ENCODE measurements around the gene ASAP2. TPM values are rescaled to one million over a fixed set of nuclear protein-coding genes. Genes with fewer than 3 reads are reported as not detected.

ASAP2 gene
- total RNA-seq, 4 donors from 2014 or later: 33.2 to 62.1 (median 54.5) TPM

DNA sequence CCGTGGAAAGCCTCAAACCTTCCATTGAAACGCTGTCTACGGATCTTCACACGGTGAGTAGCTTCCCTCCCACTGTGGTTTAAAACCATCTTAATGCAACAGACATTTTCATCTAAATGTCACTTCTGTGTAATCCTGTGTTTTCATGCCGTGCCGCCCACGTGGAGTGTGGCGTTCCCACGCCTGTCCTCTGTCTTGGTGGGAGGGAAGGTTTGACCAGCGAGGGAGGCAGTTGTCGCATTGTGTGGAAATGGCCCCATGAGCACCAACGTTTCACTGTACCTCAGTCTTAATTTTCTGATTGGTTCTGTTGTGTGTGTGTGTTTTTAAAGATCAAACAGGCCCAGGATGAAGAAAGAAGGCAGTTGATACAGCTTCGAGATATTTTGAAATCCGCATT lies 128.1 kb downstream of the ASAP2 start:
- Histone ChIP-seq H3K4me3 (no peak overlapping the region), H3K4me1 (peaks cover 24 to 69% (median 27%) of the 10 kb centered on the region in 4 donors), H3K36me3 (no peaks in the 10 kb centered on the region), H3K9me3 (no peaks in the 10 kb centered on the region), H3K27me3 (no peaks in the 10 kb centered on the region), H3K27ac (peak overlapping the region; percentile 82 to 87 (median 84))
- TF ChIP-seq EP300 (IDR thresholded peaks at IDR 0.05; ENCODE audit: low read depth) (no peak), POLR2AphosphoS5 (IDR thresholded peaks at IDR 0.05) (no peak), POLR2A (IDR thresholded peaks at IDR 0.05) (no peak), CTCF (IDR thresholded peaks at IDR 0.05) (no peak)
- intact Hi-C loops (cut with DNase I; ENCODE audit: low total_unique reads): loop anchor here (5.0 kb wide), 2 partner anchors 127 to 192 kb away; partner anchors contain the start of gene ASAP2
- DNase-seq: no peak
- 83 to 84% methylated on average over 6 to 14 of the region's 14 CpGs for WGBS, 2 donors (ENCODE audit: low coverage in 1 of 2)
- in situ Hi-C loops (cut with MboI; ENCODE audit: low pct_ligation_motif_present in 1 of 4, low pct_unique_long_range_greater_than_20kb in 1 of 4, low sequenced_read_pairs in 3 of 4): loop anchor here in 3 of 4 donors (25.0 kb wide), 3 partner anchors 122 to 172 kb away; partner anchors contain the start of gene ASAP2 (in 1 of the 3)

GRCh38 chr2:9335322-9335832 lies 128.8 kb downstream of the ASAP2 start:
- H3K27me3 ChIP-seq: no peaks in the 10 kb centered on the region
- DNase-seq: peak; percentile 88
- 38 to 43% methylated on average over 5 to 6 of the region's 6 CpGs for WGBS, 2 donors (ENCODE audit: low coverage in 1 of 2)
- no peaks in the 10 kb centered on the region for H3K9me3 ChIP-seq
- no peak overlapping the region for H3K4me3 ChIP-seq
- peaks cover 24 to 63% (median 27%) of the 10 kb centered on the region in 4 donors for H3K4me1 ChIP-seq
- TF ChIP-seq CTCF (IDR thresholded peaks at IDR 0.05) (no peak), POLR2AphosphoS5 (IDR thresholded peaks at IDR 0.05) (peak; percentile 22 to 77 (median 75))
- peak overlapping the region; percentile 82 to 87 (median 84) for H3K27ac ChIP-seq
- intact Hi-C loops (cut with DNase I; ENCODE audit: low total_unique reads): loop anchor here (5.0 kb wide), 1 partner anchor 193 kb away; no protein-coding TSS in a partner anchor
- no peaks in the 10 kb centered on the region for H3K36me3 ChIP-seq
- in situ Hi-C loops (cut with MboI; ENCODE audit: low pct_ligation_motif_present in 1 of 4, low pct_unique_long_range_greater_than_20kb in 1 of 4, low sequenced_read_pairs in 3 of 4): loop anchor here in 3 of 4 donors (25.0 kb wide), 3 partner anchors 123 to 173 kb away; partner anchors contain the start of gene ASAP2 (in 1 of the 3)

DNA sequence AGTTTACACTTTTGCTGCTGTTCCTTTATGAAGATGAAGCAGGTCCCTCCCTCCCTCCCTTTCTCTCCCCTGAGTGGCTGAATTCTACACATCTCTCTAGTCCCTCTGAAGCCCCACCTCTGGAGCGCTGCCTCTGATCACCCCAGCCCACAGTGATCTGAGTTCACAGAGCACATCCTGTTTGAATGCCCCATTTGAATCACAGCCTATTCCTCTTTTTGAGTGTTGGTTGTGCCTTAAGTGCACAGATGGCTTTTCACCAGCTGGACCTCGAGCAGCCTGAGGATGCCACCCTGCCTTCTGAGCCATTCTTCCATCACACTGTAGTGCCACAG lies 129.6 kb downstream of the ASAP2 start:
- WGBS, 2 donors (ENCODE audit: low coverage in 1 of 2): 47% methylated on average over 2 of the region's 2 CpGs; no CpG with 5 or more reads in 1 of the 2 donors
- DNase-seq: no peak
- H3K27ac ChIP-seq: peak overlapping the region; percentile 82 to 87 (median 84)
- peaks cover 24 to 55% (median 27%) of the 10 kb centered on the region in 4 donors for H3K4me1 ChIP-seq
- no peak overlapping the region for H3K4me3 ChIP-seq
- in situ Hi-C loops (cut with MboI; ENCODE audit: low pct_ligation_motif_present in 1 of 4, low pct_unique_long_range_greater_than_20kb in 1 of 4, low sequenced_read_pairs in 3 of 4) (loop anchor here in 3 of 4 donors (25.0 kb wide), 3 partner anchors 124 to 174 kb away; partner anchors contain the start of gene ASAP2 (in 1 of the 3)), intact Hi-C loops (cut with DNase I; ENCODE audit: low total_unique reads) (loop anchor here (5.0 kb wide), 1 partner anchor 194 kb away; no protein-coding TSS in a partner anchor)
- TF ChIP-seq POLR2AphosphoS5 (IDR thresholded peaks at IDR 0.05) (no peak), EP300 (IDR thresholded peaks at IDR 0.05; ENCODE audit: low read depth) (no peak), CTCF (IDR thresholded peaks at IDR 0.05) (no peak), POLR2A (IDR thresholded peaks at IDR 0.05) (no peak)
- H3K36me3 ChIP-seq: no peaks in the 10 kb centered on the region
- H3K9me3 ChIP-seq: no peaks in the 10 kb centered on the region
- H3K27me3 ChIP-seq: no peaks in the 10 kb centered on the region

- H3K27ac ChIP-seq: peak overlapping the region; percentile 82 to 87 (median 84)
- in situ Hi-C loops (cut with MboI; ENCODE audit: low pct_ligation_motif_present in 1 of 4, low pct_unique_long_range_greater_than_20kb in 1 of 4, low sequenced_read_pairs in 3 of 4): loop anchor here in 3 of 4 donors (25.0 kb wide), 3 partner anchors 124 to 174 kb away; partner anchors contain the start of gene ASAP2 (in 1 of the 3)
- H3K4me3 ChIP-seq: no peak overlapping the region
- H3K27me3 ChIP-seq: no peaks in the 10 kb centered on the region
- peaks cover 24 to 55% (median 27%) of the 10 kb centered on the region in 4 donors for H3K4me1 ChIP-seq
- peak in 2 of 3 donors; percentile 52 to 60 for TF ChIP-seq POLR2AphosphoS5 (IDR thresholded peaks at IDR 0.05)
- no peak for TF ChIP-seq POLR2A (IDR thresholded peaks at IDR 0.05)
- no peak for TF ChIP-seq CTCF (IDR thresholded peaks at IDR 0.05)
- no peak for TF ChIP-seq EP300 (IDR thresholded peaks at IDR 0.05; ENCODE audit: low read depth)
- H3K36me3 ChIP-seq: no peaks in the 10 kb centered on the region
- DNase-seq: peak; percentile 89
- intact Hi-C loops (cut with DNase I; ENCODE audit: low total_unique reads): loop anchor here (5.0 kb wide), 1 partner anchor 194 kb away; no protein-coding TSS in a partner anchor
- 38 to 44% methylated on average over 10 to 14 of the region's 14 CpGs for WGBS, 2 donors (ENCODE audit: low coverage in 1 of 2)
- H3K9me3 ChIP-seq: no peaks in the 10 kb centered on the region
Observed at GRCh38 chr2:9336576-9337314, 130.1 kb downstream of the ASAP2 start.

Data from transverse colon (tissue), 4 donors.